OCI-LY1 (cell line): ENCODE measurements around the gene IDUA.

Source experiments
- EZH2 ChIP-seq: fragments of 200-600 bp; sonication (generic), shearing (Covaris generic); IDR thresholded peaks from 2 replicates; pipeline ENCODE4 v1.8.0; 2017; ENCODE audit warnings: borderline replicate concordance, mixed run types, mild to moderate bottlenecking, antibody characterized with exemption, low read length, moderate library complexity, mixed read lengths
- TF ChIP-seq, protein P1 (sequence below): fragments of 200-600 bp; sonication (generic), shearing (Covaris generic); IDR thresholded peaks from 2 replicates; pipeline ENCODE4 v1.5.1; 2017; ENCODE audit warnings: mild to moderate bottlenecking, antibody characterized with exemption, low read length, moderate library complexity, mixed read lengths

DNA sequence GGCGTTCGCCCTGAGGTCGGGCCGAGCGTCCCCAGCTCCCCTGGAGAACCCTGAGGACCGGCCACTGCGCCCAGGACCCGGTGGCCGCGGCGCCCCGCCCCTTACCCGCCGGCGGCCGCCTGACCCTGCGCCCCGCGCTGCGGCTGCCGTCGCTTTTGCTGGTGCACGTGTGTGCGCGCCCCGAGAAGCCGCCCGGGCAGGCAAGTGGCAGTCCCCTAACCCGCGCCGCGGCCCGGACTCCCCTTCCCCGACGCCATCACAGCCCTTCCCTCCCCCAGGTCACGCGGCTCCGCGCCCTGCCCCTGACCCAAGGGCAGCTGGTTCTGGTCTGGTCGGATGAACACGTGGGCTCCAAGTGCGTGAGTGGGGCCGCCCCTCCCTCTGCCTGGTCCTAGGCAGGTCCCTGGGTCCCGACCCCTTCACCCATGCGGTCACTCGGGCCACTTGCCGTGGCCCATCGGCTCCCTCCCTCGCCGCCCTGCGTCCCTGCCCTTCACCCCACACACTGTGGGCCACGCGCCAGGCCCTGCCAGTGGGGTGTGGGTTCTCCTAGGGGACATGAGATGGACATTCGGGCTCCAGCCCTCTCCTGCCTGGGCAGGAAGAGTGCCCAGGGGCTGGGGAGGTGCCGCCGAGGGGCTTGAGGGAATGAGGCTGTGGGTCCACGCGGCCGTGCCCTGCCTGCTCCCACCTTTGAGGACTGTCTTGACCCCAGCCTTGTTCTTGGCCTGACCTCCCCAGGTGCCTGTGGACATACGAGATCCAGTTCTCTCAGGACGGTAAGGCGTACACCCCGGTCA lies 16.6 kb downstream of the IDUA start:
- TF ChIP-seq EZH2 = no peak
- TF ChIP-seq, protein P1, sequence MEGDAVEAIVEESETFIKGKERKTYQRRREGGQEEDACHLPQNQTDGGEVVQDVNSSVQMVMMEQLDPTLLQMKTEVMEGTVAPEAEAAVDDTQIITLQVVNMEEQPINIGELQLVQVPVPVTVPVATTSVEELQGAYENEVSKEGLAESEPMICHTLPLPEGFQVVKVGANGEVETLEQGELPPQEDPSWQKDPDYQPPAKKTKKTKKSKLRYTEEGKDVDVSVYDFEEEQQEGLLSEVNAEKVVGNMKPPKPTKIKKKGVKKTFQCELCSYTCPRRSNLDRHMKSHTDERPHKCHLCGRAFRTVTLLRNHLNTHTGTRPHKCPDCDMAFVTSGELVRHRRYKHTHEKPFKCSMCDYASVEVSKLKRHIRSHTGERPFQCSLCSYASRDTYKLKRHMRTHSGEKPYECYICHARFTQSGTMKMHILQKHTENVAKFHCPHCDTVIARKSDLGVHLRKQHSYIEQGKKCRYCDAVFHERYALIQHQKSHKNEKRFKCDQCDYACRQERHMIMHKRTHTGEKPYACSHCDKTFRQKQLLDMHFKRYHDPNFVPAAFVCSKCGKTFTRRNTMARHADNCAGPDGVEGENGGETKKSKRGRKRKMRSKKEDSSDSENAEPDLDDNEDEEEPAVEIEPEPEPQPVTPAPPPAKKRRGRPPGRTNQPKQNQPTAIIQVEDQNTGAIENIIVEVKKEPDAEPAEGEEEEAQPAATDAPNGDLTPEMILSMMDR = no peak
